Adrenal gland (tissue), 5 donors: ENCODE measurements around the gene TNIP2.

Source experiments
- CTCF ChIP-seq, 6 experiments: fragments of 450-650 bp in 4 of 6; fragments of 200-600 bp in 2 of 6; sonication (generic) in 1 of 6; IDR thresholded peaks; 1 replicate in 5 of 6; 2 replicates in 1 of 6; pipeline versions ENCODE4 v1.5.1 to v1.8.0; 2016 to 2021; ENCODE audit warnings: antibody characterized with exemption in 6 of 6, mild to moderate bottlenecking in 2 of 6, moderate library complexity in 1 of 6
- POLR2A ChIP-seq, 2 donors: fragments of 450-650 bp; IDR thresholded peaks; one replicate each; pipeline ENCODE4 v1.6.1; 2017; ENCODE audit warnings: antibody characterized with exemption in 2 of 2, mild to moderate bottlenecking in 2 of 2, moderate library complexity in 1 of 2
- donor health status: DM: no; HTN: no; CAD: no.

GRCh38 chr4:2804449-2804972 is 48.4 kb upstream of the TNIP2 start:
- TF ChIP-seq CTCF (IDR thresholded peaks at IDR 0.05): no peak
- no peak for TF ChIP-seq POLR2A (IDR thresholded peaks at IDR 0.05)
